ENCODE results near the gene TENM4. TPM values are rescaled to one million over a fixed set of nuclear protein-coding genes. Genes with fewer than 3 reads are reported as not detected.

The TENM4 gene
- total and polyA plus RNA-seq, 2 of the 8 experiments (the other 6 are each of a cell fraction or from before 2014, with no cell fraction given) = 3.5 to 7.2 TPM

DNA sequence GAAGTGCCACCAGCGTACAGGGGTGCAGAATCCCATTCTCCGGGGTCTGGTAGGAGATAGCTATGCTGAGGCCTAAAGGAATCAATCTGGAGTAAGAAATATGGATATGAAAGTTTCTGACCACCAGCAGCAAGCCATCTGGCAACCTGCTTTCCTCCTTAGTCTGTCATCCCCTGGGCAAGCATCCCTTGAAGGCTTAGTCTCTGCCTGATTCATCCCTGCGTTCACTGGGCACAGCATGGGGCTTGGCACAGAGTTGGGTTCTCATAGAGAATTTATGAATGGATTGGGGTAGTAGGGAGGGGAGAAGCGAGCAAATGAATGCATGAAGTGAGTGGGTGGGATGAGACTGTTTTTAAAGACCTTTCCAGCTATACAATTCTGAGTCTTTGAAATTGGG, 780.4 kb downstream of the TENM4 start (continued):
- TF ChIP-seq, protein P1, sequence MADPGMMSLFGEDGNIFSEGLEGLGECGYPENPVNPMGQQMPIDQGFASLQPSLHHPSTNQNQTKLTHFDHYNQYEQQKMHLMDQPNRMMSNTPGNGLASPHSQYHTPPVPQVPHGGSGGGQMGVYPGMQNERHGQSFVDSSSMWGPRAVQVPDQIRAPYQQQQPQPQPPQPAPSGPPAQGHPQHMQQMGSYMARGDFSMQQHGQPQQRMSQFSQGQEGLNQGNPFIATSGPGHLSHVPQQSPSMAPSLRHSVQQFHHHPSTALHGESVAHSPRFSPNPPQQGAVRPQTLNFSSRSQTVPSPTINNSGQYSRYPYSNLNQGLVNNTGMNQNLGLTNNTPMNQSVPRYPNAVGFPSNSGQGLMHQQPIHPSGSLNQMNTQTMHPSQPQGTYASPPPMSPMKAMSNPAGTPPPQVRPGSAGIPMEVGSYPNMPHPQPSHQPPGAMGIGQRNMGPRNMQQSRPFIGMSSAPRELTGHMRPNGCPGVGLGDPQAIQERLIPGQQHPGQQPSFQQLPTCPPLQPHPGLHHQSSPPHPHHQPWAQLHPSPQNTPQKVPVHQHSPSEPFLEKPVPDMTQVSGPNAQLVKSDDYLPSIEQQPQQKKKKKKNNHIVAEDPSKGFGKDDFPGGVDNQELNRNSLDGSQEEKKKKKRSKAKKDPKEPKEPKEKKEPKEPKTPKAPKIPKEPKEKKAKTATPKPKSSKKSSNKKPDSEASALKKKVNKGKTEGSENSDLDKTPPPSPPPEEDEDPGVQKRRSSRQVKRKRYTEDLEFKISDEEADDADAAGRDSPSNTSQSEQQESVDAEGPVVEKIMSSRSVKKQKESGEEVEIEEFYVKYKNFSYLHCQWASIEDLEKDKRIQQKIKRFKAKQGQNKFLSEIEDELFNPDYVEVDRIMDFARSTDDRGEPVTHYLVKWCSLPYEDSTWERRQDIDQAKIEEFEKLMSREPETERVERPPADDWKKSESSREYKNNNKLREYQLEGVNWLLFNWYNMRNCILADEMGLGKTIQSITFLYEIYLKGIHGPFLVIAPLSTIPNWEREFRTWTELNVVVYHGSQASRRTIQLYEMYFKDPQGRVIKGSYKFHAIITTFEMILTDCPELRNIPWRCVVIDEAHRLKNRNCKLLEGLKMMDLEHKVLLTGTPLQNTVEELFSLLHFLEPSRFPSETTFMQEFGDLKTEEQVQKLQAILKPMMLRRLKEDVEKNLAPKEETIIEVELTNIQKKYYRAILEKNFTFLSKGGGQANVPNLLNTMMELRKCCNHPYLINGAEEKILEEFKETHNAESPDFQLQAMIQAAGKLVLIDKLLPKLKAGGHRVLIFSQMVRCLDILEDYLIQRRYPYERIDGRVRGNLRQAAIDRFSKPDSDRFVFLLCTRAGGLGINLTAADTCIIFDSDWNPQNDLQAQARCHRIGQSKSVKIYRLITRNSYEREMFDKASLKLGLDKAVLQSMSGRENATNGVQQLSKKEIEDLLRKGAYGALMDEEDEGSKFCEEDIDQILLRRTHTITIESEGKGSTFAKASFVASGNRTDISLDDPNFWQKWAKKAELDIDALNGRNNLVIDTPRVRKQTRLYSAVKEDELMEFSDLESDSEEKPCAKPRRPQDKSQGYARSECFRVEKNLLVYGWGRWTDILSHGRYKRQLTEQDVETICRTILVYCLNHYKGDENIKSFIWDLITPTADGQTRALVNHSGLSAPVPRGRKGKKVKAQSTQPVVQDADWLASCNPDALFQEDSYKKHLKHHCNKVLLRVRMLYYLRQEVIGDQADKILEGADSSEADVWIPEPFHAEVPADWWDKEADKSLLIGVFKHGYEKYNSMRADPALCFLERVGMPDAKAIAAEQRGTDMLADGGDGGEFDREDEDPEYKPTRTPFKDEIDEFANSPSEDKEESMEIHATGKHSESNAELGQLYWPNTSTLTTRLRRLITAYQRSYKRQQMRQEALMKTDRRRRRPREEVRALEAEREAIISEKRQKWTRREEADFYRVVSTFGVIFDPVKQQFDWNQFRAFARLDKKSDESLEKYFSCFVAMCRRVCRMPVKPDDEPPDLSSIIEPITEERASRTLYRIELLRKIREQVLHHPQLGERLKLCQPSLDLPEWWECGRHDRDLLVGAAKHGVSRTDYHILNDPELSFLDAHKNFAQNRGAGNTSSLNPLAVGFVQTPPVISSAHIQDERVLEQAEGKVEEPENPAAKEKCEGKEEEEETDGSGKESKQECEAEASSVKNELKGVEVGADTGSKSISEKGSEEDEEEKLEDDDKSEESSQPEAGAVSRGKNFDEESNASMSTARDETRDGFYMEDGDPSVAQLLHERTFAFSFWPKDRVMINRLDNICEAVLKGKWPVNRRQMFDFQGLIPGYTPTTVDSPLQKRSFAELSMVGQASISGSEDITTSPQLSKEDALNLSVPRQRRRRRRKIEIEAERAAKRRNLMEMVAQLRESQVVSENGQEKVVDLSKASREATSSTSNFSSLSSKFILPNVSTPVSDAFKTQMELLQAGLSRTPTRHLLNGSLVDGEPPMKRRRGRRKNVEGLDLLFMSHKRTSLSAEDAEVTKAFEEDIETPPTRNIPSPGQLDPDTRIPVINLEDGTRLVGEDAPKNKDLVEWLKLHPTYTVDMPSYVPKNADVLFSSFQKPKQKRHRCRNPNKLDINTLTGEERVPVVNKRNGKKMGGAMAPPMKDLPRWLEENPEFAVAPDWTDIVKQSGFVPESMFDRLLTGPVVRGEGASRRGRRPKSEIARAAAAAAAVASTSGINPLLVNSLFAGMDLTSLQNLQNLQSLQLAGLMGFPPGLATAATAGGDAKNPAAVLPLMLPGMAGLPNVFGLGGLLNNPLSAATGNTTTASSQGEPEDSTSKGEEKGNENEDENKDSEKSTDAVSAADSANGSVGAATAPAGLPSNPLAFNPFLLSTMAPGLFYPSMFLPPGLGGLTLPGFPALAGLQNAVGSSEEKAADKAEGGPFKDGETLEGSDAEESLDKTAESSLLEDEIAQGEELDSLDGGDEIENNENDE (IDR thresholded peaks at IDR 0.05; ENCODE audit: insufficient replicate concordance, low read length) = no peak
